HL-60 (cell line): ENCODE measurements around the gene NPHP4.

Experiments
- DNase-seq, 2 experiments: peaks; one replicate each; pipeline ENCODE4 v3.0.0-alpha.2; 2010 to 2020; ENCODE audit warnings: low read depth in 1 of 2, low spot score in 1 of 2
- H3K27ac ChIP-seq: fragments of 250-450 bp; sonication (Bioruptor Pico); replicated peaks from 2 replicates; pipeline ENCODE4 v1.5.1; 2020; ENCODE audit warnings: mild to moderate bottlenecking, moderate library complexity
- H3K27me3 ChIP-seq: fragments of 250-450 bp; sonication (Bioruptor Pico); 2 replicates; pipeline ENCODE4 v1.5.1; 2021; ENCODE audit warnings: mild to moderate bottlenecking, moderate library complexity; ENCODE audit not compliant: insufficient read depth, poor library complexity, severe bottlenecking
- H3K4me3 ChIP-seq: replicated peaks from 2 replicates; pipeline ENCODE4 v1.5.1; 2011; ENCODE audit warnings: mild to moderate bottlenecking, control low read depth, low read length; ENCODE audit not compliant: insufficient read depth
- CTCF ChIP-seq: IDR thresholded peaks from one replicate; pipeline ENCODE4 v1.5.1; 2011; ENCODE audit warnings: low read length, control low read depth, inconsistent platforms; ENCODE audit not compliant: insufficient read depth
- GABPA ChIP-seq: IDR thresholded peaks from 2 replicates; pipeline ENCODE4 v1.6.1; 2012; ENCODE audit warnings: low read depth
- POLR2AphosphoS5 ChIP-seq: IDR thresholded peaks from 2 replicates; pipeline ENCODE4 v1.6.1; 2012; ENCODE audit warnings: low read depth
- SPI1 ChIP-seq: IDR thresholded peaks from 2 replicates; pipeline ENCODE4 v1.6.1; 2012; ENCODE audit warnings: low read depth, mild to moderate bottlenecking, borderline replicate concordance
- TF ChIP-seq, protein P1 (sequence below): IDR thresholded peaks from 2 replicates; pipeline ENCODE4 v1.6.1; 2012; ENCODE audit warnings: low read depth; ENCODE audit not compliant: insufficient replicate concordance

NPHP4 gene

GRCh38 chr1:5911871-5912271 is 80.4 kb downstream of the NPHP4 start:
- no peak overlapping the region for H3K27ac ChIP-seq

DNA sequence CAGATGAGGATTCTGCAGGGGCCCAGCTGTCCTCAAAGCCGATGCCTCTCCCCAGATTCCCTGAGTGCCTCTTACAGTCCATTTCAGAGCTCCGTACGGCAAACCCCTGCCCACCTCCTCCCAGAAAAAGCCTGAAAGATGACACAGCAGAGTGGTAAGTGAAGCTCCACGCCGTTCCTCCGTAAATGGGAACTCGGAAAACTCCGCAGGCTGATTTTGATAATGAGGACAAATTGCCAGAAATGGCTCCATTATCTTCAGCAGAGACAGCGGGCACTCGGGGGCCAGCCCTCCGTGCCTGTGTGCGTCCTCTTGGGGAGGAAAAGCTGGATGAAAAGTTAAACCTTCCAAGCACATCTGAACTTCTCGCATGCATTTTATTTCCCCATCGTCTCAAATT is 81.1 kb downstream of the NPHP4 start:
- H3K27me3 ChIP-seq = no peaks in the 10 kb centered on the region
- DNase-seq = no peak
- no peak overlapping the region for H3K27ac ChIP-seq
- no peak for TF ChIP-seq SPI1
- no peak for TF ChIP-seq CTCF
- TF ChIP-seq, protein P1, sequence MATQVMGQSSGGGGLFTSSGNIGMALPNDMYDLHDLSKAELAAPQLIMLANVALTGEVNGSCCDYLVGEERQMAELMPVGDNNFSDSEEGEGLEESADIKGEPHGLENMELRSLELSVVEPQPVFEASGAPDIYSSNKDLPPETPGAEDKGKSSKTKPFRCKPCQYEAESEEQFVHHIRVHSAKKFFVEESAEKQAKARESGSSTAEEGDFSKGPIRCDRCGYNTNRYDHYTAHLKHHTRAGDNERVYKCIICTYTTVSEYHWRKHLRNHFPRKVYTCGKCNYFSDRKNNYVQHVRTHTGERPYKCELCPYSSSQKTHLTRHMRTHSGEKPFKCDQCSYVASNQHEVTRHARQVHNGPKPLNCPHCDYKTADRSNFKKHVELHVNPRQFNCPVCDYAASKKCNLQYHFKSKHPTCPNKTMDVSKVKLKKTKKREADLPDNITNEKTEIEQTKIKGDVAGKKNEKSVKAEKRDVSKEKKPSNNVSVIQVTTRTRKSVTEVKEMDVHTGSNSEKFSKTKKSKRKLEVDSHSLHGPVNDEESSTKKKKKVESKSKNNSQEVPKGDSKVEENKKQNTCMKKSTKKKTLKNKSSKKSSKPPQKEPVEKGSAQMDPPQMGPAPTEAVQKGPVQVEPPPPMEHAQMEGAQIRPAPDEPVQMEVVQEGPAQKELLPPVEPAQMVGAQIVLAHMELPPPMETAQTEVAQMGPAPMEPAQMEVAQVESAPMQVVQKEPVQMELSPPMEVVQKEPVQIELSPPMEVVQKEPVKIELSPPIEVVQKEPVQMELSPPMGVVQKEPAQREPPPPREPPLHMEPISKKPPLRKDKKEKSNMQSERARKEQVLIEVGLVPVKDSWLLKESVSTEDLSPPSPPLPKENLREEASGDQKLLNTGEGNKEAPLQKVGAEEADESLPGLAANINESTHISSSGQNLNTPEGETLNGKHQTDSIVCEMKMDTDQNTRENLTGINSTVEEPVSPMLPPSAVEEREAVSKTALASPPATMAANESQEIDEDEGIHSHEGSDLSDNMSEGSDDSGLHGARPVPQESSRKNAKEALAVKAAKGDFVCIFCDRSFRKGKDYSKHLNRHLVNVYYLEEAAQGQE = no peak
- TF ChIP-seq POLR2AphosphoS5 = no peak
- no peak for TF ChIP-seq GABPA
- H3K4me3 ChIP-seq = no peak overlapping the region

More at GRCh38 chr1:5911871-5912271, 80.4 kb downstream of the NPHP4 start:
- Histone ChIP-seq H3K4me3 (no peak overlapping the region), H3K27me3 (no peaks in the 10 kb centered on the region)
- no peak for TF ChIP-seq CTCF
- TF ChIP-seq SPI1 = no peak
- TF ChIP-seq, protein P1 = no peak
- no peak for TF ChIP-seq POLR2AphosphoS5
- no peak for TF ChIP-seq GABPA
- DNase-seq = no peak

GRCh38 chr1:5910666-5911065 is 81.6 kb downstream of the NPHP4 start:
- H3K27ac ChIP-seq = no peak overlapping the region
- no peak overlapping the region for H3K4me3 ChIP-seq
- no peak for DNase-seq
- no peaks in the 10 kb centered on the region for H3K27me3 ChIP-seq
- TF ChIP-seq POLR2AphosphoS5 (no peak), GABPA (no peak), SPI1 (no peak)
- TF ChIP-seq, protein P1 = no peak

DNA sequence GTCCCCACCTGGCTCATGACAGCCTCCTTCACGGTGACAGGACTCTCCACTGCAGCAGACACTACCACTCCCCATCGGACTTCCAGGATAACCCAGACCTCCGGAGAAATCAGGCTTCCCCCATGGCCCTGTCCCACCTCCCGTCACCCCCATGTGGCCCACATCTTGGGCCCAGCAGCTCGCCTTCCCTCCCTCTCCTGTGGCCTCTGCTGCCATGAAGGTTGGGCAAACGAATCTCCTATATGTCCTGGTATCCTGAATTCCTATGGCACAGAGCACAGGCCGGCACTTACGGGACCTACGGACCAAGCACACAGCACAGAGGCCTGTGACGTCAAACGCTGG is 82.0 kb downstream of the NPHP4 start:
- DNase-seq = no peak

More for the DNA sequence above, 82.0 kb downstream of the NPHP4 start:
- Histone ChIP-seq H3K27me3 (no peaks in the 10 kb centered on the region), H3K27ac (no peak overlapping the region), H3K4me3 (no peak overlapping the region)
- no peak for TF ChIP-seq POLR2AphosphoS5
- no peak for TF ChIP-seq SPI1
- TF ChIP-seq, protein P1 = no peak
- TF ChIP-seq CTCF = no peak
- no peak for TF ChIP-seq GABPA
